ENCODE data around the gene RIOX2.
"Not testable (repeated sequence)": the region's sequence is repeated elsewhere in the genome, so short reads cannot be mapped to it uniquely, and the experiment has no call there.

The RIOX2 gene

DNA sequence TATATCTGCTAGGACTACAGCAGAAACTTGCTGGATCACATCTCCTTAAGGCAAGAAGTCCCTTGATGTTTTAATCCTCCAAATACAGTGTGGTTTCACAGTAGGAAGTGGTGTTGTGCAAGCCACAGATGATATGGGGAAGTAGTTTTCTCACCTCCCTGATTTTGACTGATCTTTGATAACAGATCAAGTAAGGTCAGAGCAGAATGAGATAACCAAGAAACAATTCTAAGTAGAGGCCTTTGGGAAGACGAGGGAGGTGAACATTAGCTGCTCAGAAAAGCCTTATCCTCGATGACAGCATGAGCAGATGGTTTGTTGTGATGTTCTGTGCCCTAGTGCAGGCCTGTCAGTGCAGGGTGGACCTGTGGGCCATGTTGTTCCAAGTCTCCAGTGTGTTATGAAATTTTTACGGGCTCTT is 61.3 kb downstream of the RIOX2 start:
- Histone ChIP-seq H2AFZ (ENCODE audit: low read depth, low read length) (no peak overlapping the region), H3K4me3 (ENCODE audit: low read length) (no peak overlapping the region), H3K4me1 (ENCODE audit: insufficient read depth, low read length) (no peaks in the 10 kb centered on the region), H3K9me3 (ENCODE audit: low read length) (no peaks in the 10 kb centered on the region), H3K36me3 (ENCODE audit: insufficient read depth, low read length) (peaks cover 6% of the 10 kb centered on the region), H3K27me3 (ENCODE audit: insufficient read depth, low read length) (no peaks in the 10 kb centered on the region)

DNA sequence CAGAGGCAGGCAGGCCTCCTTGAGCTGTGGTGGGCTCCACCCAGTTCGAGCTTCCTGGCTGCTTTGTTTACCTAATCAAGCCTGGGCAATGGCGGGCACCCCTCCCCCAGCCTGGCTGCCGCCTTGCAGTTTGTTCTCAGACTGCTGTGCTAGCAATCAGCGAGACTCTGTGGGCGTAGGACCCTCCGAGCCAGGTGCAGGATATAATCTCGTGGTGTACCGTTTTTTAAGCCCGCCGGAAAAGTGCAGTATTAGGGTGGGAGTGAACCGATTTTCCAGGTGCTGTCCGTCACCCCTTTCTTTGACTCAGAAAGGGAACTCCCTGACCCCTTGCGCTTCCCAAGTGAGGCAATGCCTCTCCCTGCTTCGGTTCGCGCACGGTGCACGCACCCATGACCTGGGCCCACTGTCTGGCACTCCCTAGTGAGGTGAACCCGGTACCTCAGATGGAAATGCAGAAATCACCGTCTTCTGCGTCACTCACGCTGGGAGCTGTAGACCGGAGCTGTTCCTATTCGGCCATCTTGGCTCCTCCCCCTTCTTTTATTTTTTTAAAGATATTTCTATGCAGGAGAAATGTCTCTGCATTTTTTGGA is 61.9 kb downstream of the RIOX2 start:
- H3K9me3 ChIP-seq (ENCODE audit: low read length); H3K36me3 ChIP-seq (ENCODE audit: insufficient read depth, low read length); H3K4me3 ChIP-seq (ENCODE audit: low read length); H3K4me1 ChIP-seq (ENCODE audit: insufficient read depth, low read length); H3K27me3 ChIP-seq (ENCODE audit: insufficient read depth, low read length); H2AFZ ChIP-seq (ENCODE audit: low read depth, low read length): not testable (repeated sequence)

DNA sequence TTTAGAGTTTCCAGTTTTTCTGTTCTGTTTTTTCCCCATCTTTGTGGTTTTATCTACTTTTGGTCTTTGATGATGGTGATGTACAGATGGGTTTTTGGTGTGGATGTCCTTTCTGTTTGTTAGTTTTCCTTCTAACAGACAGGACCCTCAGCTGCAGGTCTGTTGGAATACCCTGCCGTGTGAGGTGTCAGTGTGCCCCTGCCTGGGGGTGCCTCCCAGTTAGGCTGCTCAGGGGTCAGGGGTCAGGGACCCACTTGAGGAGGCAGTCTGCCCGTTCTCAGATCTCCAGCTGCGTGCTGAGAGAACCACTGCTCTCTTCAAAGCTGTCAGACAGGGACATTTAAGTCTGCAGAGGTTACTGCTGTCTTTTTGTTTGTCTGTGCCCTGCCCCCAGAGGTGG is 62.4 kb downstream of the RIOX2 start:
- H3K27me3 ChIP-seq (ENCODE audit: insufficient read depth, low read length); H3K4me1 ChIP-seq (ENCODE audit: insufficient read depth, low read length); H3K4me3 ChIP-seq (ENCODE audit: low read length); H3K36me3 ChIP-seq (ENCODE audit: insufficient read depth, low read length); H3K9me3 ChIP-seq (ENCODE audit: low read length); H2AFZ ChIP-seq (ENCODE audit: low read depth, low read length): not testable (repeated sequence)

DNA sequence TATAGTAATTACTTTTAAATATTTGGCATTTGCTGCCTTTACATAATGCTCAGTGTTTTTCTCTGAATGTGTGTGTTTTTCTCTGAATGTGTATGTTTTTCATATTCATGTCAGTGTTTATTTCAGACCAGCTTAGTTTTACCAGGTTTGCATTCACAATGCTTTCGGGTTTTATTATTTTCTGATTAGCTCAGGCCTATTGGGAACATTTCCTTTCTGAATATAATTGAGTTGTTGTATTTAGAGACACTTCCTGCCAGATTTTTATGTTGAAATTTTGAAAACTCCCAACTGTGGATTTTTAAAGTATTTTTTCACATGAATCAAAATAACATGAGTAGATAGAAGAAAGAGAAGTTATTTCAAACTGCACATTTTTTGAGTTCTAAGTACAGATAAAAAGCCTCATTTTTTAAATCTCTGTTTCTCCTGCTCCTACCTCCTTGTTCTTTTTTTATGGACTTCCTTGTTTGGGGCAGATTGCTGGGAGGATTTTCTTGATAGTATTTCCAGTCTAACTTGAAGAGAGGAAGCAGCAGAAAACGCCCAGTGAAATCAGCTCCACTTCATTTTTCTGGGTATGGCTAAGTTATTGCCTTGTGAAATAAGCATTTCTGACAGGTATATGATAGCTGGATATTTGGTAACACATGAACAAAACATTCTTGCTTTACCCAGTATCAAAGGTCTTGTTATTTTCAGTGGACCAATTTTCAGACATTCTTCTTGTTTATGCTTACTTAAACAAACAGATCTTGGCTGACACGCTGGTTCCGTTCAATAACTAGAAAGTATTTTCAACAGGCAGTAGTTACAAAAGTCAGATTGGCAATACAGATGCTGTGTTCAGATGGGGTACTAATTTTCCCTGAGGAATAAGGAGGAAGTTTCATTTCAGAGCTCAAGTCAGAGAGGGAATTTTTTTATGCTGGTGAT is 70.7 kb downstream of the RIOX2 start:
- H3K36me3 ChIP-seq (ENCODE audit: insufficient read depth, low read length): no peaks in the 10 kb centered on the region
- no peaks in the 10 kb centered on the region for H3K27me3 ChIP-seq (ENCODE audit: insufficient read depth, low read length)
- peaks cover 10% of the 10 kb centered on the region for H3K4me1 ChIP-seq (ENCODE audit: insufficient read depth, low read length)
- H3K4me3 ChIP-seq (ENCODE audit: low read length): no peak overlapping the region
- H3K9me3 ChIP-seq (ENCODE audit: low read length): peaks cover under 1% of the 10 kb centered on the region
- no peak overlapping the region for H2AFZ ChIP-seq (ENCODE audit: low read depth, low read length)

DNA sequence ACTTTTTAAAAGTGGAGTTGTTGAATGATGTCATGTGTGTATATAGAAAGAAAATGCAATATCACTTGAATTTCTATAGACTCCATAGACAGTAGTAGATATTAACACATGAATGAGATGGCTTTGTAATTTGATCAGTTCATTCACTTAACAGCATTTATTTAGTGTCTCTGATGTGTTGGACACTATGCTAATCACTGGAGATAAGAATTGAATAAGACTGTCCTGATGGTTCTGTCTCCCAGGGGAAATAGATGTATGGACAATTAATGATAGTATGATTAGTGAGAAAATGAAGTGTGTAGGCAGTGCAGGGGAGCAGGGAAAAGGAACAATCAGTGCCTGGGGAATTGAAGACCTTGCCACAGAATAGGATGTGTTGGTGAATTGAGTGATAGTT is 72.9 kb downstream of the RIOX2 start:
- H3K36me3 ChIP-seq (ENCODE audit: insufficient read depth, low read length): no peaks in the 10 kb centered on the region

DNA sequence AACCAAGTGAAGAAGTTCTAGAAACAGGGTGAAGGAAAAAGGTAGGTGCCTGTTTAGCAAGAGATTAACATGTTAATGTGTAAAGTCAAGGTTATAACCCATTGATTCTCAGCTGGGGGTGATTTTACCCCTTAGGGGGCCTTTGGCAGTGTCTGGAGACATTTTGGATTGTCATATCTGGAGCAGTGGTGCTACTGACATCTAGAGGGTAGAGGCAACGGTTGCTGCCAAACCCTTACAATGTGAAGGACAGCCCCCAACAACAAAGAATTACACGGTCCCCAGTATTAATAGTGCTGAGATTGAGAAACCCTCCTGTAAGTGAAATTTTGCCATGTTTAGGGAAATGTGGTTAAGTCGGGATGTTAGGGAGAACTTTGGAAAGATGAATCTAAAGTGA is 75.7 kb downstream of the RIOX2 start:
- no peaks in the 10 kb centered on the region for H3K27me3 ChIP-seq (ENCODE audit: insufficient read depth, low read length)
- peaks cover 6% of the 10 kb centered on the region for H3K36me3 ChIP-seq (ENCODE audit: insufficient read depth, low read length)
- no peak overlapping the region for H3K4me3 ChIP-seq (ENCODE audit: low read length)
- H3K4me1 ChIP-seq (ENCODE audit: insufficient read depth, low read length): peaks cover 10% of the 10 kb centered on the region
- no peak overlapping the region for H2AFZ ChIP-seq (ENCODE audit: low read depth, low read length)
- peaks cover 2% of the 10 kb centered on the region for H3K9me3 ChIP-seq (ENCODE audit: low read length)

More for the DNA sequence above, 72.9 kb downstream of the RIOX2 start:
- H2AFZ ChIP-seq (ENCODE audit: low read depth, low read length): no peak overlapping the region
- no peak overlapping the region for H3K4me3 ChIP-seq (ENCODE audit: low read length)
- H3K4me1 ChIP-seq (ENCODE audit: insufficient read depth, low read length): peaks cover 10% of the 10 kb centered on the region
- no peaks in the 10 kb centered on the region for H3K27me3 ChIP-seq (ENCODE audit: insufficient read depth, low read length)
- H3K9me3 ChIP-seq (ENCODE audit: low read length): peaks cover 2% of the 10 kb centered on the region

DNA sequence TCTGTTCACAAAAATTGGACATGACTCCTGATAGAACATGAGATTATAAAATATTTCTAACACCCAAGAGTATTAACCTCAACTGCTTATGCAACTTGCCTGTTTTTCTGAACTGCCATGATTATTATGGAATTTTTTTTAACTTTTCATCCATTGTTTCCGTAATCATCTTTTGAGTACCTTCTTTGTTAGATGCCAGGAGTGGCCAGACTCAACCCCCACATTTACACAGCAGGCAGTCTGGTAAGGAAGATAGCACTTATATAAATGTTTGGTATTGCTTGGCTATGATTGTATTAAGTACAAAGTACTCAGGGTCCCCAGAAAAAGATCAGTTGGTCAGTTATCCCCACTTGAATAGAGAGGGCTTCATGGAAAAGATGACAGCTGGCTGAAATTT is 76.1 kb downstream of the RIOX2 start:
- Histone ChIP-seq H3K4me3 (ENCODE audit: low read length) (no peak overlapping the region), H3K4me1 (ENCODE audit: insufficient read depth, low read length) (peaks cover 10% of the 10 kb centered on the region), H3K36me3 (ENCODE audit: insufficient read depth, low read length) (peaks cover 6% of the 10 kb centered on the region), H2AFZ (ENCODE audit: low read depth, low read length) (no peak overlapping the region), H3K9me3 (ENCODE audit: low read length) (peaks cover 2% of the 10 kb centered on the region), H3K27me3 (ENCODE audit: insufficient read depth, low read length) (no peaks in the 10 kb centered on the region)

DNA sequence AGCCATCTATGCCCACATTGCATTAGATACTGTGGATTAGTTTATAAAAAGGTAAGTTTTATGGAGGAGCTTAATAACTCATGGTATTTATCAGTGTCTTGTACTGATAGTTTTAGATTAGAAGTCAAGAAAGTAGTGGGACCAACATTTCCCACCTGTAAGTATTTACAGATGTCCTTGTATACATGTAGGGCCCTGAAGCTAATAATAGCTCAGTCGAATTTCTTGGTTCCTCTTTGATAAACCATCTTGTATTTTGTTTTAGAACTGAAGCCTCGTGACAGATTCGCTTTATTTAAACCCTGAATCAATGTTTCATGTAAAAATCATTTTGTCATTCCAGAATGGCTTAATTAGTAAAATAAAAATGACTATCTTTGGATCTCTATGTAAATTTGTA is 77.0 kb downstream of the RIOX2 start:
- H3K36me3 ChIP-seq (ENCODE audit: insufficient read depth, low read length): peaks cover 6% of the 10 kb centered on the region
- H2AFZ ChIP-seq (ENCODE audit: low read depth, low read length): no peak overlapping the region
- no peak overlapping the region for H3K4me3 ChIP-seq (ENCODE audit: low read length)
- H3K4me1 ChIP-seq (ENCODE audit: insufficient read depth, low read length): peaks cover 10% of the 10 kb centered on the region
- H3K9me3 ChIP-seq (ENCODE audit: low read length): peaks cover 2% of the 10 kb centered on the region
- H3K27me3 ChIP-seq (ENCODE audit: insufficient read depth, low read length): no peaks in the 10 kb centered on the region

DNA sequence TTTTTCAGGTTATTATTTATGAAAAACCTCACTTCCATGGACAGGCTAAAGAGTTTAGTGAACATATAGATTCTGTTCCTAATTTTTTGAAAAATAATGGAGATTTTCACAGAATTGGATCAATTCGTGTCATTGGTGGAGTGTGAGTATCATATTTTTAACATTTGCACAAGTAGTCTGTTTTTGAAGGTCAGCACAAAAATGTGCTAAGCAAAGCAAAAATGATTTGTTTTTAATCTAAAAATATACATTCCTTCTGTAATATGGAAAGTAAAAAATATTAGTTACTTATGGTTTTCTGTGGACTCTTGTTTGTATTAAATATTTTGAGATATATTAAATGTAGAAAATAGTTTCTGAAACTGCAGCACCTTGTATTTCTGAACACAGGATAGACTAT is 79.4 kb downstream of the RIOX2 start:
- Histone ChIP-seq H3K4me1 (ENCODE audit: insufficient read depth, low read length) (no peaks in the 10 kb centered on the region), H3K4me3 (ENCODE audit: low read length) (no peak overlapping the region), H3K27me3 (ENCODE audit: insufficient read depth, low read length) (no peaks in the 10 kb centered on the region), H3K9me3 (ENCODE audit: low read length) (peaks cover 2% of the 10 kb centered on the region), H2AFZ (ENCODE audit: low read depth, low read length) (no peak overlapping the region), H3K36me3 (ENCODE audit: insufficient read depth, low read length) (peaks cover 18% of the 10 kb centered on the region)

Data from neuron (in vitro differentiated cells).